Measurements from ENCODE around the gene ERC1.

ERC1 gene

GRCh38 chr12:990661-991349, at the start of gene ERC1:
TSS of gene ERC1 (plus strand) at chr12:991223. CDS start at chr12:1027904, 36,681 bp downstream.
- peak within 1 kb of the TSS; percentile 90 for H3K4me3 ChIP-seq

GRCh38 chr12:943051-943450, 48.0 kb upstream of the ERC1 start:
- Histone ChIP-seq H3K27ac (no peak overlapping the region; the same call in 1 of the 2 replicates), H3K9ac (no peak overlapping the region), H3K4me3 (no peak overlapping the region), H3K36me3 (peaks cover 60% of the 10 kb centered on the region), H3K4me2 (no peak overlapping the region), H4K20me1 (peaks cover 7% of the 10 kb centered on the region; the same call in 1 of the 2 replicates), H3K4me1 (peaks cover 38% of the 10 kb centered on the region), H3K27me3 (no peaks in the 10 kb centered on the region), H3K9me3 (no peaks in the 10 kb centered on the region)
- no peak for TF ChIP-seq Cebpa-rat (IDR thresholded peaks at IDR 0.05)

More at GRCh38 chr12:990661-991349, at the start of gene ERC1:
- Histone ChIP-seq H3K27me3 (no peaks in the 10 kb centered on the region), H3K9ac (peak within 1 kb of the TSS; percentile 96), H3K27ac (peak within 1 kb of the TSS; percentile 99), H3K4me2 (peak within 1 kb of the TSS; percentile 82), H4K20me1 (peaks cover 30% of the 10 kb centered on the region; the same call in 1 of the 2 replicates), H3K36me3 (no peaks in the 10 kb centered on the region; the same call in 1 of the 2 replicates), H3K9me3 (no peaks in the 10 kb centered on the region), H3K4me1 (peaks cover 32% of the 10 kb centered on the region)
- TF ChIP-seq Cebpa-rat (IDR thresholded peaks at IDR 0.05): no peak

GRCh38 chr12:944211-944610, 46.8 kb upstream of the ERC1 start:
- Histone ChIP-seq H3K36me3 (peaks cover 48% of the 10 kb centered on the region), H3K9me3 (no peaks in the 10 kb centered on the region), H3K4me1 (peaks cover 46% of the 10 kb centered on the region), H4K20me1 (peaks cover 7% of the 10 kb centered on the region; the same call in 1 of the 2 replicates), H3K4me2 (peak overlapping the region; percentile 66), H3K27me3 (no peaks in the 10 kb centered on the region), H3K9ac (peak overlapping the region; percentile 20; the same call in 1 of the 2 replicates), H3K4me3 (no peak overlapping the region), H3K27ac (peak overlapping the region; percentile 62)
- TF ChIP-seq Cebpa-rat (IDR thresholded peaks at IDR 0.05): no peak

DNA sequence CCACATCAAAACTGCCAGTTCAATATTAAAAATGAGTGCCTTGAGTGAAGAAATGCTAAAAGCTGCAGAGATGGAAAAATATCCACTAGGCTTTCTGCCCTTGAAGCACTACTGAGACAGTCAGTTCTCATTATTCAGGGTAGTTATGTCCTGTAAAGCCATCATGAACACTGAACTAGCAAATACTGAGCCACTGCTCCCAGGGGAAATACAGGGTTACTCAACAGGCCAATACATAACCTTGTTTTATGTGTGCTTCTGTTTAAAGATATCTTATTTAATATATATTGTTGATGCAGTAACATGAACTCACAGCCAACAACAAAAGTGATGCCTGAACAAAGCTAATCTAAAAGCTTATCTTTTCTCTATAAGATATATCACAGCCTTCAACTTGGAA, 44.8 kb upstream of the ERC1 start:
- Histone ChIP-seq H3K4me2 (peak overlapping the region; percentile 63), H3K27ac (peak overlapping the region; percentile 57; the same call in 1 of the 2 replicates)
- no peak for TF ChIP-seq Cebpa-rat (IDR thresholded peaks at IDR 0.05)

DNA sequence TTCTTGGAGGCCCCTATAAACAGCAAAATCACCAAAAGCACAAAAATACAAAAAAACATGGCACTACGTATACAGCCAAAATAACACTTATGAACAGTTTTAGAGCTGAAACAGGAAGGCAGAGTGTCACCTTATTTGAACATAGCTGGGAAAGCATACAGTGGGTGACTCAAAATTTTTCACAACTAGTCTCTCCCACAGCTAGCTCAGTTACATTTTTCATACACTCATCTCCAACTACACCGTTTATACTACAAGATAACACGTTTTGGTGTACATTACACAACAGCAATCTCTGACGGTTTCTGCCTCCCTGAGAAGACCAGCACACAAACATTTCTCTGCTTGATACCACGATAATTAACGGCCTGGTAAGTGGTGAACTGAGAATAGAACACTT, 44.4 kb upstream of the ERC1 start:
- no peak for TF ChIP-seq Cebpa-rat (IDR thresholded peaks at IDR 0.05)
- Histone ChIP-seq H3K27me3 (no peaks in the 10 kb centered on the region), H4K20me1 (peaks cover 7% of the 10 kb centered on the region; the same call in 1 of the 2 replicates), H3K9me3 (no peaks in the 10 kb centered on the region), H3K4me3 (no peak overlapping the region), H3K9ac (peak overlapping the region; percentile 46; the same call in 1 of the 2 replicates), H3K27ac (peak overlapping the region; percentile 57; the same call in 1 of the 2 replicates), H3K36me3 (peaks cover 30% of the 10 kb centered on the region), H3K4me2 (peak overlapping the region; percentile 63), H3K4me1 (peaks cover 46% of the 10 kb centered on the region)

More for the DNA sequence above, 44.8 kb upstream of the ERC1 start:
- Histone ChIP-seq H3K4me3 (no peak overlapping the region), H3K27me3 (no peaks in the 10 kb centered on the region), H3K4me1 (peaks cover 46% of the 10 kb centered on the region), H3K36me3 (peaks cover 34% of the 10 kb centered on the region), H4K20me1 (peaks cover 7% of the 10 kb centered on the region; the same call in 1 of the 2 replicates), H3K9me3 (no peaks in the 10 kb centered on the region), H3K9ac (peak overlapping the region; percentile 46; the same call in 1 of the 2 replicates)

- TF ChIP-seq Cebpa-rat (IDR thresholded peaks at IDR 0.05): 0 out of 2 replicates have a peak, but pooled peaks have one; percentile 8
- Histone ChIP-seq H4K20me1 (peaks cover 7% of the 10 kb centered on the region; the same call in 1 of the 2 replicates), H3K4me2 (peak overlapping the region; percentile 87), H3K9ac (peak overlapping the region; percentile 90; the same call in 1 of the 2 replicates), H3K4me1 (peaks cover 50% of the 10 kb centered on the region), H3K9me3 (no peaks in the 10 kb centered on the region), H3K36me3 (peaks cover 15% of the 10 kb centered on the region), H3K27me3 (no peaks in the 10 kb centered on the region), H3K27ac (peak overlapping the region; percentile 89; the same call in 1 of the 2 replicates), H3K4me3 (peak overlapping the region; percentile 89)
Observed at GRCh38 chr12:948238-948637, 42.8 kb upstream of the ERC1 start.

DNA sequence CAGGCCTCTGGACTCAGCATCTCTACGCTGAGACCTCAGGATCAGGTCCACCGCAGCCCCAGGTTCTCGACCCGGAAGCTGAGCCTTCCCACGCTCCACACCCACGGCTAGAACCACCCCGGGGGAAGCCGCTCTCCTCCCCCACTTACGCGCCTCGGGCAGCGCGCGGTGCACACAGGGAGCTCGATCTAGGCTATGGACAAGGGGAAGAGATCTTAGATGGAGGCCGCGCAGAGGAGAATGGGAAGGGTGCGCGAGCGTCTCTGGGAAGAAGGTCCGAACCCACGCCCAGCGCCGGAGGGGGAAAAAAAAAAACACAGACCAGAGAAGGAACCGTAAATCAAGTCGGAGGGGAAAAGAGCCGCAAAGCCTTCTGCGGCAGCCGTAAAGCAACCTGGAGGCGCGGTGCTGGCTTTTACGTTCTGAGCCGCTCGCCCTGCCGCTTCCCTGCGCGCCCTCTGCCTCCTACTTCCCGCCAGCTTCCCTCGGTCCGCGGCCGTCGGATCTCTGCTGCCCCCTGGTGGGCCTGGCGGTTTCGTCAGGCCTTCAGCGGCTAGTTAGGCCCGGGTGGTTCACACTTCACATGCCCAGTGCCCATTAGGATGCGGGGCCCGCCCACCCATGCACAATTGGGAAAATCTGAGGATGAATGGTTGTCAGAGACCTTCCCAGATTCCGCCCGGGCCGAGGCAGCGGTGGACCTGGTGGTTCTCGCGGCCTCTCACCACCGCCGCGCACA, 41.4 kb upstream of the ERC1 start, which contains the start of gene RAD52:
TSS of gene RAD52 (minus strand) at position 242 of the 739 bp plus-strand sequence. CDS start 16,636 bp downstream, outside the sequence.
- peak within 1 kb of the TSS; percentile 89 for H3K27ac ChIP-seq
- H4K20me1 ChIP-seq: peaks cover 7% of the 10 kb centered on the region; the same call in 1 of the 2 replicates
- 0 out of 2 replicates have a peak, but pooled peaks cover 4% of the 10 kb centered on the region for H3K36me3 ChIP-seq
- H3K4me3 ChIP-seq: peak within 1 kb of the TSS; percentile 89
- TF ChIP-seq Cebpa-rat (IDR thresholded peaks at IDR 0.05): no peak
- peak within 1 kb of the TSS; percentile 90 for H3K9ac ChIP-seq
- H3K9me3 ChIP-seq: no peaks in the 10 kb centered on the region
- peak within 1 kb of the TSS; percentile 87 for H3K4me2 ChIP-seq
- peaks cover 38% of the 10 kb centered on the region for H3K4me1 ChIP-seq
- no peaks in the 10 kb centered on the region for H3K27me3 ChIP-seq

GRCh38 chr12:951176-951575, 39.8 kb upstream of the ERC1 start:
- Histone ChIP-seq H3K9me3 (no peaks in the 10 kb centered on the region), H3K27ac (no peak overlapping the region), H3K27me3 (no peaks in the 10 kb centered on the region), H3K4me1 (peaks cover 27% of the 10 kb centered on the region), H3K4me3 (no peak overlapping the region), H4K20me1 (peaks cover 5% of the 10 kb centered on the region; the same call in 1 of the 2 replicates), H3K4me2 (no peak overlapping the region), H3K9ac (no peak overlapping the region), H3K36me3 (no peaks in the 10 kb centered on the region)
- no peak for TF ChIP-seq Cebpa-rat (IDR thresholded peaks at IDR 0.05)

DNA sequence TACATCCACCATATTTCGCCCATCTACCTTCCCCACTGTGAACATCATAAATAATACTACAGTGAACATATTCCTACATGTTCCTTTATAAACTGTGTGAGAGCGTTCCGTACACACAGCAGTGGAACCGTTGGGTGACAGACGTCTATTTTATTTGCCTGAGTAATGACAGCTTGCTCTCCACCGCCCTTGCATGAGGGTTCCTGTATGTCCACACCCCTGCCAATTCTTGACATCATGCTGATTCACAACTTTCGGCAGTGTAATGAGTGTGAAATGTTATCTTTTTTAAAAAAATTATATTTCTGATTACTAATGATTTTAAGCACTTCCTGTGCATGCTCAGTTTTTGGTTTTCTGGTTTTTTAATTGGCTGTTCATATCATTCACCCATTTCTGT, 37.2 kb upstream of the ERC1 start:
- H3K36me3 ChIP-seq: no peaks in the 10 kb centered on the region
- no peak for TF ChIP-seq Cebpa-rat (IDR thresholded peaks at IDR 0.05)
- H3K4me2 ChIP-seq: no peak overlapping the region
- peaks cover 19% of the 10 kb centered on the region for H3K4me1 ChIP-seq
- no peak overlapping the region for H3K9ac ChIP-seq
- H3K4me3 ChIP-seq: no peak overlapping the region
- H3K27me3 ChIP-seq: no peaks in the 10 kb centered on the region
- H3K9me3 ChIP-seq: no peaks in the 10 kb centered on the region
- no peaks in the 10 kb centered on the region for H4K20me1 ChIP-seq
- H3K27ac ChIP-seq: no peak overlapping the region
